ENCODE measurements around the gene IL17F.
A peak's percentile ranks its signal among the peaks of the same experiment; 100 is the strongest.

IL17F gene

DNA sequence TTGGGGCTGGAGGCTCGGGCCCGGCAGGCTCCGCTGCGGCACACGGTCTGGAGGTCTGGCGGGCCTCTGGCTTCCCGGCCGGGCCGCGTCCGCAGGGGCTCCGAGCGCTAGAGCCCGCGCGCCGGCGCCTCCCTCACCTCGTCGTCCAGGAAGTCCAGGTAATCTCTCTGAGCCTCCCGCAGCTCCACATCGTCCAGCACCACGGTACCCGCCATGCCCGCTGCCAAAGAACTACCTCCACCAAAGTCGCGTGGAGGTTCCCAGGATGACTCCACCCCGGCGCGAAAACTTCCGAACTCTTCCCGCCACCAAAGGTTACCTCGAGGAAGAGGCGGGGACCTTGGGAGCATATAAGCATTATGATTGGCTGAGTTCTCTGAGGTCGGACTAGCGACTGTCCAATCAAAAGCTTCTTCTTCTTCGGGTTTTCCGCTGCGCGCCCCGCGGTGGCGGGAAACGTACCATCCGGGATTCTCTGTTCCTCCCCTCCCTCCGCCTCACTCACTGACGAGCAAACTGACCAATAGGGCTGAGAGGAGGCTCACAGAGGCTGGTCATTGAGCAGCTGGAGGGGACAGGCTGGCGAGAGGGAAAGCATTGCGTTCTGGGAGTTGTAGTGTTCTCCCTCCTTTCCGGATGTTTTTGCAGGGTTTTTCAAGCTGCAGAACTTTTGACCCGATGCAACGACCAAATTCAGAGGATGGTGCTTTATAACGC, 40.3 kb upstream of the IL17F start, which contains the start of gene MCM3:
Gene MCM3, minus strand, starts transcription at position 283 of the 717 bp plus-strand sequence. Its CDS starts 68 bp downstream, at position 215.
- H3K4me3 ChIP-seq (ENCODE audit: control insufficient read depth in 1 of 7, extremely low read depth in 1 of 7, insufficient read depth in 4 of 7, low read depth in 2 of 7, low read length in 6 of 7): peak within 1 kb of the TSS; percentile 59 to 97 (median 89)
- CTCF ChIA-PET: interaction anchor here (0.8 to 6.0 kb wide), 21 partner anchors 8 to 131 kb away, joined by 3 to 80 read pairs (median 6); partner anchors contain the start of gene PAQR8
- 0% methylated on average over 41 of the region's 53 CpGs for WGBS (ENCODE audit: insufficient coverage)

GRCh38 chr6:52284131-52284459, 39.8 kb upstream of the IL17F start:
- Histone ChIP-seq H3K4me1 (ENCODE audit: control extremely low read depth in 1 of 4, control insufficient read depth in 4 of 4, insufficient read depth in 4 of 4, low read length in 3 of 4) (peaks cover 8 to 39% (median 24%) of the 10 kb centered on the region in 4 experiments), H3K9me3 (ENCODE audit: control extremely low read depth in 1 of 5, control insufficient read depth in 4 of 5, insufficient read depth in 2 of 5, low read depth in 1 of 5, low read length in 4 of 5) (no peaks in the 10 kb centered on the region), H3K36me3 (ENCODE audit: control insufficient read depth in 4 of 4, insufficient read depth in 4 of 4, low read length in 3 of 4) (peaks cover 11 to 40% (median 27%) of the 10 kb centered on the region in 4 experiments), H3K27ac (ENCODE audit: insufficient read depth in 1 of 2, low read depth in 1 of 2, low read length in 2 of 2, poor library complexity in 1 of 2, severe bottlenecking in 2 of 2) (peak overlapping the region; percentile 36 to 77), H3K27me3 (replicated peaks in 2 of 5; ENCODE audit: control insufficient read depth in 4 of 5, insufficient read depth in 5 of 5, low read length in 4 of 5) (no peaks in the 10 kb centered on the region), H3K4me3 (ENCODE audit: control insufficient read depth in 1 of 7, extremely low read depth in 1 of 7, insufficient read depth in 4 of 7, low read depth in 2 of 7, low read length in 6 of 7) (peak overlapping the region; percentile 59 to 97 (median 89))
- WGBS (ENCODE audit: insufficient coverage): 0% methylated on average over 8 of the region's 14 CpGs
- CTCF ChIA-PET: interaction anchor here (1.0 to 4.0 kb wide), 14 partner anchors 9 to 381 kb away, joined by 3 to 80 read pairs (median 5); partner anchors contain the start of gene PAQR8
- DNase-seq: peak in 1 of 3 donors; percentile 48
- POLR2A ChIA-PET: interaction anchor here (0.8 kb wide), 1 partner anchor 89 kb away, joined by 3 read pairs; no protein-coding TSS in a partner anchor

More for the DNA sequence above, 40.3 kb upstream of the IL17F start, which contains the start of gene MCM3:
- no peaks in the 10 kb centered on the region for H3K9me3 ChIP-seq (ENCODE audit: control extremely low read depth in 1 of 5, control insufficient read depth in 4 of 5, insufficient read depth in 2 of 5, low read depth in 1 of 5, low read length in 4 of 5)
- H3K27ac ChIP-seq (ENCODE audit: insufficient read depth in 1 of 2, low read depth in 1 of 2, low read length in 2 of 2, poor library complexity in 1 of 2, severe bottlenecking in 2 of 2): peak within 1 kb of the TSS; percentile 36 to 77
- DNase-seq: peak; percentile 98 to 99 (median 99)
- H3K4me1 ChIP-seq (ENCODE audit: control extremely low read depth in 1 of 4, control insufficient read depth in 4 of 4, insufficient read depth in 4 of 4, low read length in 3 of 4): peaks cover 8 to 39% (median 24%) of the 10 kb centered on the region in 4 experiments
- no peaks in the 10 kb centered on the region for H3K27me3 ChIP-seq (replicated peaks in 2 of 5; ENCODE audit: control insufficient read depth in 4 of 5, insufficient read depth in 5 of 5, low read length in 4 of 5)
- POLR2A ChIA-PET: interaction anchor here (0.8 kb wide), 1 partner anchor 89 kb away, joined by 3 read pairs; no protein-coding TSS in a partner anchor
- H3K36me3 ChIP-seq (ENCODE audit: control insufficient read depth in 4 of 4, insufficient read depth in 4 of 4, low read length in 3 of 4): peaks cover 11 to 35% (median 22%) of the 10 kb centered on the region in 4 experiments

DNA sequence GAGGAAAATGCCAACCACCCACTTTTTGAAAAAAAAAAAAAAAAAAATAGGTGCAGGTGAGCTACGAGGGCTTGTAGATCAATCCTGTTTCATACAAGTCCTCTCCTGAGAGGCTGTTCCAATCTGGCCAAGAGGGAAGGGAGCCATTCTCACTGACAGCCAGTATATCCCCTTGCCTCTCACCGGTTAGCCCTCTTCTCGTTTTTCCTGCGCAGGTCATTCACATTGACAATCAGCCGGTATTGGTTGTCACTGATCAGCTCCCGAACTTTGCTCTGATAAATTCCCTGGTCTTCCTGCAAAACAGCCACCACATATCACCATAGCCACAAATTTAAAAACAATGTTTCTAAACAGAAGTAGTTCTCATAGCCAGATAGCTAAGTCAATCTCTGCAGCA, 38.8 kb upstream of the IL17F start:
- POLR2A ChIA-PET: no interaction called here
- CTCF ChIA-PET: interaction anchor here (0.9 to 3.5 kb wide), 14 partner anchors 11 to 382 kb away, joined by 3 to 15 read pairs (median 3); partner anchors contain the start of gene PAQR8
- no peaks in the 10 kb centered on the region for H3K27me3 ChIP-seq (replicated peaks in 2 of 5; ENCODE audit: control insufficient read depth in 4 of 5, insufficient read depth in 5 of 5, low read length in 4 of 5)
- WGBS (ENCODE audit: insufficient coverage): 78% methylated on average over 6 of the region's 6 CpGs
- peak overlapping the region in 1 of 2 experiments; percentile 9 for H3K27ac ChIP-seq (ENCODE audit: insufficient read depth in 1 of 2, low read depth in 1 of 2, low read length in 2 of 2, poor library complexity in 1 of 2, severe bottlenecking in 2 of 2)
- peaks cover 14 to 50% (median 34%) of the 10 kb centered on the region in 4 experiments for H3K36me3 ChIP-seq (ENCODE audit: control insufficient read depth in 4 of 4, insufficient read depth in 4 of 4, low read length in 3 of 4)
- no peak for DNase-seq
- peaks cover 8 to 35% (median 24%) of the 10 kb centered on the region in 4 experiments for H3K4me1 ChIP-seq (ENCODE audit: control extremely low read depth in 1 of 4, control insufficient read depth in 4 of 4, insufficient read depth in 4 of 4, low read length in 3 of 4)
- H3K9me3 ChIP-seq (ENCODE audit: control extremely low read depth in 1 of 5, control insufficient read depth in 4 of 5, insufficient read depth in 2 of 5, low read depth in 1 of 5, low read length in 4 of 5): no peaks in the 10 kb centered on the region
- H3K4me3 ChIP-seq (ENCODE audit: control insufficient read depth in 1 of 7, extremely low read depth in 1 of 7, insufficient read depth in 4 of 7, low read depth in 2 of 7, low read length in 6 of 7): peak overlapping the region in 5 of 7 experiments; percentile 33 to 97 (median 93)

DNA sequence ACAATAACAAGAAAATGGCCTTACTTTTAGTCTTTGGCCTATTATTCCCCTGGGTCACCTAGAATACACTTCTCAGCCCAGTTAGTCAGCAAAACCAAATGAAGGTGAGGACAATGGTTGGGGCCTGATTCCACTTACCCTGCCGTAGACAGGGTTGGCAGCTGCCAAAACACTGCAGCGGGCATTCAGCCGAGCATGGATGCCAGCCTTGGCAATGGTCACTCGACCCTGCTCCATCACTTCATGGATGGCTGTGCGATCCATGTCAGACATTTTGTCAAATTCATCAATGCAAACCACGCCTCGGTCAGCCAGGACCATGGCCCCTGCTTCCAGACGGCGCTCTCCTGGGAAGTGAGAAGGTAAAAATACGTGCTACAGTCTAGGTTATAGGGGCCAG, 31.8 kb upstream of the IL17F start:
- peaks cover 38 to 95% (median 70%) of the 10 kb centered on the region in 4 experiments for H3K36me3 ChIP-seq (ENCODE audit: control insufficient read depth in 4 of 4, insufficient read depth in 4 of 4, low read length in 3 of 4)
- no peaks in the 10 kb centered on the region for H3K4me1 ChIP-seq (ENCODE audit: control extremely low read depth in 1 of 4, control insufficient read depth in 4 of 4, insufficient read depth in 4 of 4, low read length in 3 of 4)
- no peak for DNase-seq
- no peaks in the 10 kb centered on the region for H3K27me3 ChIP-seq (replicated peaks in 2 of 5; ENCODE audit: control insufficient read depth in 4 of 5, insufficient read depth in 5 of 5, low read length in 4 of 5)
- WGBS (ENCODE audit: insufficient coverage): 98% methylated on average over 10 of the region's 10 CpGs
- CTCF ChIA-PET: interaction anchor here (0.8 to 6.1 kb wide), 3 partner anchors 9 to 20 kb away, joined by 3 to 36 read pairs (median 5); no protein-coding TSS in a partner anchor
- no peaks in the 10 kb centered on the region for H3K9me3 ChIP-seq (ENCODE audit: control extremely low read depth in 1 of 5, control insufficient read depth in 4 of 5, insufficient read depth in 2 of 5, low read depth in 1 of 5, low read length in 4 of 5)
- no peak overlapping the region for H3K4me3 ChIP-seq (ENCODE audit: control insufficient read depth in 1 of 7, extremely low read depth in 1 of 7, insufficient read depth in 4 of 7, low read depth in 2 of 7, low read length in 6 of 7)
- no peak overlapping the region for H3K27ac ChIP-seq (ENCODE audit: insufficient read depth in 1 of 2, low read depth in 1 of 2, low read length in 2 of 2, poor library complexity in 1 of 2, severe bottlenecking in 2 of 2)
- POLR2A ChIA-PET: no interaction called here

DNA sequence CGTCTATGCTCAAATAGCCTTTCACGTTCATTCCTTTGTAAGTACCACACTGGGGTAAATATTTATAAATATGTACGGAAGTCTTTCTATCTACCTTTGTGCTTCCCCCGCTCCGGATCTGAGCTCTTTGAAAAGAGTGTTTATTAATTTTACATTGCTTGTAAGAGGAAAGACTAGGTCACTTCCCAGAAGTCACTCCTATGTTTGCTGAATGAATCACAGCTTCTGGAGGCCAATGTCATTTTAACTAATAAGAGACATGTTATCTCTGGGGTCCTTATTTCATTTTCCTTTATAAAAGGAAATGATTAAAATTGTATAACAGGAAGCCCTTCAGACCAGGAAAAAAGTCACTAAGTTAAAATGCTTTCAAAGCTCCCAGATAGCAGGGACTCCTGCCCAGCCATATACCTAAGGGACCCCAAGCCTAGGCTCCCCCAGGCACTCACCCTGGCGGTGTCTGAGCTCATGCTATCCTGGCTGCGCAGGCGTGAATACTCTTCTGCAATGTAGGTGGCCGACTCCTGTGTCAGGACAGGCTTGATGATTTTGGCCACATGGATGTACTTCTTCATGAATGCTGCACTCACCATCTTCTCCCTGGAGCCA, 27.7 kb upstream of the IL17F start:
- Histone ChIP-seq H3K4me1 (ENCODE audit: control extremely low read depth in 1 of 4, control insufficient read depth in 4 of 4, insufficient read depth in 4 of 4, low read length in 3 of 4) (no peaks in the 10 kb centered on the region), H3K27ac (ENCODE audit: insufficient read depth in 1 of 2, low read depth in 1 of 2, low read length in 2 of 2, poor library complexity in 1 of 2, severe bottlenecking in 2 of 2) (peak overlapping the region in 1 of 2 experiments; percentile 15), H3K4me3 (ENCODE audit: control insufficient read depth in 1 of 7, extremely low read depth in 1 of 7, insufficient read depth in 4 of 7, low read depth in 2 of 7, low read length in 6 of 7) (no peak overlapping the region), H3K36me3 (ENCODE audit: control insufficient read depth in 4 of 4, insufficient read depth in 4 of 4, low read length in 3 of 4) (peaks cover 41 to 93% (median 69%) of the 10 kb centered on the region in 4 experiments), H3K9me3 (ENCODE audit: control extremely low read depth in 1 of 5, control insufficient read depth in 4 of 5, insufficient read depth in 2 of 5, low read depth in 1 of 5, low read length in 4 of 5) (no peaks in the 10 kb centered on the region), H3K27me3 (replicated peaks in 2 of 5; ENCODE audit: control insufficient read depth in 4 of 5, insufficient read depth in 5 of 5, low read length in 4 of 5) (no peaks in the 10 kb centered on the region)
- POLR2A ChIA-PET: no interaction called here
- CTCF ChIA-PET: interaction anchor here (1.2 to 6.1 kb wide), 6 partner anchors 8 to 391 kb away, joined by 3 to 36 read pairs (median 3); no protein-coding TSS in a partner anchor
- WGBS (ENCODE audit: insufficient coverage): 97% methylated on average over 5 of the region's 9 CpGs
- no peak for DNase-seq

DNA sequence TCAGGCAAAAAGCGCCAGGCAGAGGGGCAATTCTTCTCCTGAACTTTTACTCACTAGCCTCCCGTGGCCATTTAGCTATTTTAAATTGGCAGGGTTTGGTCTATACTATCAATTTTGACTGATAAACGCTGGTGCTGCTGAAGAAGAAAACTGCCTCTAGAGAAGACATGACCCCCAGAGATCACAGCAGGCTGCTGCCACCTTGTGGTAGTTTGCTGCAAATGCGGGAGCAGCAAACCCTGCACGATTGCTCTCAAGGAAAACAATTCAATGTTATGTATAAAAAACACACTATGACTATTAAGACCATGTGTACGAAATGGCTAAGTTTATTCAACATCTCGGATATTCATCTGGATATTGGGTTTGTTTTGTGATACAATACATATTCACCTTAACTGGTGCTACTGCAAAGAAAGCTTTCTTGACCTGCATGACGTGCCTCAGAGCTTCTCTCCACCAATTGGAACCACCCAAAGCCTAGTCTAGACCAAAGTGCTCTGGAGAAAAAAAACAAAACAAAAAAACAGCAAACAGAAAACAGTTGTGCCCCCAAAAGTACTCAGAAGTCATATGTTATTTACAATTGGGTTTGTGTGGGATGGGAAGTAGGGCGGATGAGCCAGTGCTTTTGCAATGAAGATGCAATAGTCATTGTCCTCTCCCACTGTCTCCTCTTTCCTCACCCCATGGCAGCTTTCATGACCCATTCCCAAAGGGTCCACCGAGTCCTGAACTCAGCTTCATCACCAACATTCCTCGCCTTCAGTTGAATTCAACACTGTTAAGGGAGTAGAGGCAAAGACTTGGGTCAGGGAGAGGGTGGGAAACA, 19.6 kb upstream of the IL17F start:
- peaks cover 0 to 11% (median 4%) of the 10 kb centered on the region in 4 experiments for H3K4me1 ChIP-seq (ENCODE audit: control extremely low read depth in 1 of 4, control insufficient read depth in 4 of 4, insufficient read depth in 4 of 4, low read length in 3 of 4)

More for the DNA sequence above, 19.6 kb upstream of the IL17F start:
- Histone ChIP-seq H3K27me3 (replicated peaks in 2 of 5; ENCODE audit: control insufficient read depth in 4 of 5, insufficient read depth in 5 of 5, low read length in 4 of 5) (no peaks in the 10 kb centered on the region), H3K36me3 (ENCODE audit: control insufficient read depth in 4 of 4, insufficient read depth in 4 of 4, low read length in 3 of 4) (peaks cover 20 to 77% (median 42%) of the 10 kb centered on the region in 4 experiments), H3K4me3 (ENCODE audit: control insufficient read depth in 1 of 7, extremely low read depth in 1 of 7, insufficient read depth in 4 of 7, low read depth in 2 of 7, low read length in 6 of 7) (no peak overlapping the region), H3K9me3 (ENCODE audit: control extremely low read depth in 1 of 5, control insufficient read depth in 4 of 5, insufficient read depth in 2 of 5, low read depth in 1 of 5, low read length in 4 of 5) (no peaks in the 10 kb centered on the region), H3K27ac (ENCODE audit: insufficient read depth in 1 of 2, low read depth in 1 of 2, low read length in 2 of 2, poor library complexity in 1 of 2, severe bottlenecking in 2 of 2) (no peak overlapping the region)
- CTCF ChIA-PET: interaction anchor here (0.7 to 9.2 kb wide), 36 partner anchors 11 to 421 kb away, joined by 3 to 147 read pairs (median 4); partner anchors contain the start of gene MCM3
- peak; percentile 64 to 87 (median 83) for DNase-seq
- 69% methylated on average over 5 of the region's 11 CpGs for WGBS (ENCODE audit: insufficient coverage)
- POLR2A ChIA-PET: no interaction called here

Data from common myeloid progenitor, CD34-positive (primary cell).